Panc1 (cell line): Measurements from ENCODE around the gene KANSL3. TPM values are rescaled to one million over a fixed set of nuclear protein-coding genes. Genes with fewer than 3 reads are reported as not detected.

Experiments used
- ATAC-seq: fragments of 200-7000 bp; cut with Tn5 transposase; 2 replicates; pipeline ENCODE4 v1.9.1; 2020; ENCODE audit warnings: mild to moderate bottlenecking, moderate library complexity
- BruUV-seq: library from RNA; stranded (reverse); fragments of 400-500 nt; replicated peaks from 2 replicates; lab custom pipeline; 2021; lab: Mats Ljungman, UMichigan
- CTCF ChIA-PET: fragments of 300-600 bp; sonication (Branson Sonifier 250); formaldehyde crosslinking; loops from one replicate; lab custom pipeline; 2022; ENCODE audit warnings: antibody characterized with exemption; lab: Charles Lee
- POLR2A ChIA-PET: fragments of 300-600 bp; sonication (Branson Sonifier 250); formaldehyde crosslinking; loops from one replicate; lab custom pipeline; 2022; ENCODE audit warnings: antibody characterized with exemption; lab: Charles Lee
- DNase-seq: peaks from one replicate; pipeline ENCODE4 v3.0.0-alpha.2; 2010; ENCODE audit warnings: low read depth, low spot score
- H3K27ac ChIP-seq: 2 replicates; pipeline ENCODE4 v1.5.1; 2011; ENCODE audit warnings: mild to moderate bottlenecking, low read length, inconsistent platforms
- H3K27me3 ChIP-seq: fragments of 200-500 bp; sonication (Bioruptor generic); 2 replicates; pipeline ENCODE4 v1.6.0; 2014; ENCODE audit warnings: low read length, inconsistent platforms; ENCODE audit not compliant: control insufficient read depth, insufficient read depth
- H3K36me3 ChIP-seq: fragments of 200-500 bp; sonication (Bioruptor generic); 2 replicates; pipeline ENCODE4 v1.5.1; 2014; ENCODE audit warnings: inconsistent platforms, mild to moderate bottlenecking, low read length, moderate library complexity; ENCODE audit not compliant: control insufficient read depth, insufficient read depth
- H3K4me1 ChIP-seq: 2 replicates; pipeline ENCODE4 v1.5.1; 2011; ENCODE audit warnings: inconsistent platforms, mild to moderate bottlenecking, low read length, moderate library complexity; ENCODE audit not compliant: control insufficient read depth, insufficient read depth
- H3K4me3 ChIP-seq, 2 experiments: 2 replicates each; pipeline ENCODE4 v1.5.1; 2011 to 2012; ENCODE audit warnings: low read depth in 2 of 2, low read length in 2 of 2, mild to moderate bottlenecking in 2 of 2, inconsistent platforms in 1 of 2, moderate library complexity in 1 of 2
- H3K9me3 ChIP-seq: fragments of 200-500 bp; sonication (Bioruptor generic); 2 replicates; pipeline ENCODE4 v1.5.1; 2014; ENCODE audit warnings: low read depth, mild to moderate bottlenecking, inconsistent platforms, low read length, moderate library complexity; ENCODE audit not compliant: control insufficient read depth, insufficient read depth
- CTCF ChIP-seq: fragments of 450-650 bp; IDR thresholded peaks from 2 replicates; pipeline ENCODE4 v1.5.1; 2017; ENCODE audit warnings: mild to moderate bottlenecking
- POLR2AphosphoS5 ChIP-seq: IDR thresholded peaks from 2 replicates; pipeline ENCODE4 v1.6.1; 2012; ENCODE audit warnings: mild to moderate bottlenecking, low read depth, low read length, moderate library complexity
- SIN3A ChIP-seq: IDR thresholded peaks from 2 replicates; pipeline ENCODE4 v1.6.1; 2012; ENCODE audit warnings: low read depth, mild to moderate bottlenecking, low read length, moderate library complexity, borderline replicate concordance; ENCODE audit not compliant: insufficient read depth
- TCF7L2 ChIP-seq: IDR thresholded peaks from 2 replicates; pipeline ENCODE4 v1.6.1; 2011; ENCODE audit warnings: mild to moderate bottlenecking, low read depth, low read length, inconsistent platforms
- in situ Hi-C: cut with HindIII; loops from 2 replicates; pipeline ENCODE4 v1.10.0; 2016; ENCODE audit warnings: low sequenced_read_pairs, low pct_unique_long_range_greater_than_20kb
- intact Hi-C: fragments of 100-400 bp; cut with micrococcal nuclease; formaldehyde crosslinking; loops from one replicate; pipeline ENCODE4 v1.10.0; 2022; ENCODE audit not compliant: unreplicated experiment
- total RNA-seq: library from RNA; stranded (reverse); gene quantifications from one replicate; pipeline ENCODE4 v1.2.1, GENCODE V29; 2021; ENCODE audit not compliant: unreplicated experiment
- TF ChIP-seq, protein P1 (sequence below), 2 experiments: IDR thresholded peaks; 2 replicates each; pipeline ENCODE4 v1.6.1; 2011 to 2012; ENCODE audit warnings: low read depth in 2 of 2, control low read depth in 1 of 2, low read length in 1 of 2, mild to moderate bottlenecking in 1 of 2, moderate library complexity in 1 of 2; ENCODE audit not compliant: insufficient read depth in 1 of 2

The KANSL3 gene
- total RNA-seq, 1 experiment from 2014 or later = 50.3 TPM

DNA sequence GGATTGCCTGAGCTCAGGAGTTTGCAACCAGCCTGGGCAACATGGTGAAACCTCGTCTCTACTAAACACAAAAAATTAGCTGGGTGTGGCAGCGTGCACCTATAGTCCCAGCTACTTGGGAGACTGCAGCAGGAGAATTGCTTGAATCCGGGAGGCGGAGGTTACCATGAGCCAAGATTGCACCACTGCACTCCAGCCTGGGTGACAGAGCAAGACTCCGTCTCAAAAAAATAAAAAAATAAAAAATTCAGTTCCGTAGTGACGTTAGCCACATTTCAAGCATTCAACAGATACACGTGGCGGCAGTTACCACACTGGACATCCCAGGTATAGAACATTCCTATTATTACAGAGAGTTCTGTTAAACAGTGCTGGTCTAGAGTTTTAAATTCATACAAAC lies 4.5 kb downstream of the KANSL3 start:
- TF ChIP-seq SIN3A (no peak), TCF7L2 (no peak), CTCF (no peak), POLR2AphosphoS5 (no peak)
- TF ChIP-seq, protein P1, sequence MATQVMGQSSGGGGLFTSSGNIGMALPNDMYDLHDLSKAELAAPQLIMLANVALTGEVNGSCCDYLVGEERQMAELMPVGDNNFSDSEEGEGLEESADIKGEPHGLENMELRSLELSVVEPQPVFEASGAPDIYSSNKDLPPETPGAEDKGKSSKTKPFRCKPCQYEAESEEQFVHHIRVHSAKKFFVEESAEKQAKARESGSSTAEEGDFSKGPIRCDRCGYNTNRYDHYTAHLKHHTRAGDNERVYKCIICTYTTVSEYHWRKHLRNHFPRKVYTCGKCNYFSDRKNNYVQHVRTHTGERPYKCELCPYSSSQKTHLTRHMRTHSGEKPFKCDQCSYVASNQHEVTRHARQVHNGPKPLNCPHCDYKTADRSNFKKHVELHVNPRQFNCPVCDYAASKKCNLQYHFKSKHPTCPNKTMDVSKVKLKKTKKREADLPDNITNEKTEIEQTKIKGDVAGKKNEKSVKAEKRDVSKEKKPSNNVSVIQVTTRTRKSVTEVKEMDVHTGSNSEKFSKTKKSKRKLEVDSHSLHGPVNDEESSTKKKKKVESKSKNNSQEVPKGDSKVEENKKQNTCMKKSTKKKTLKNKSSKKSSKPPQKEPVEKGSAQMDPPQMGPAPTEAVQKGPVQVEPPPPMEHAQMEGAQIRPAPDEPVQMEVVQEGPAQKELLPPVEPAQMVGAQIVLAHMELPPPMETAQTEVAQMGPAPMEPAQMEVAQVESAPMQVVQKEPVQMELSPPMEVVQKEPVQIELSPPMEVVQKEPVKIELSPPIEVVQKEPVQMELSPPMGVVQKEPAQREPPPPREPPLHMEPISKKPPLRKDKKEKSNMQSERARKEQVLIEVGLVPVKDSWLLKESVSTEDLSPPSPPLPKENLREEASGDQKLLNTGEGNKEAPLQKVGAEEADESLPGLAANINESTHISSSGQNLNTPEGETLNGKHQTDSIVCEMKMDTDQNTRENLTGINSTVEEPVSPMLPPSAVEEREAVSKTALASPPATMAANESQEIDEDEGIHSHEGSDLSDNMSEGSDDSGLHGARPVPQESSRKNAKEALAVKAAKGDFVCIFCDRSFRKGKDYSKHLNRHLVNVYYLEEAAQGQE (IDR thresholded peaks at IDR 0.05; ENCODE audit: insufficient read depth in 1 of 2, low read depth in 2 of 2, low read length in 1 of 2) = no peak
- POLR2A ChIA-PET = interaction anchor here (0.7 kb wide), 2 partner anchors 12 to 140 kb away, joined by 6 to 8 read pairs; no protein-coding TSS in a partner anchor

GRCh38 chr2:96631804-96632435 lies 6.2 kb downstream of the KANSL3 start:
- ChIA-PET CTCF (interaction anchor here (0.6 kb wide), 1 partner anchor 103 kb away, joined by 4 read pairs; no protein-coding TSS in a partner anchor), POLR2A (interaction anchor here (0.6 to 0.7 kb wide), 2 partner anchors 27 to 239 kb away, joined by 3 read pairs; no protein-coding TSS in a partner anchor)
- peaks cover 18% of the 10 kb centered on the region for H3K36me3 ChIP-seq
- in situ Hi-C loops = no loop called here
- no peak for DNase-seq
- no peaks in the 10 kb centered on the region for H3K27me3 ChIP-seq
- peaks cover 10% of the 10 kb centered on the region for H3K4me1 ChIP-seq
- TF ChIP-seq CTCF (no peak), POLR2AphosphoS5 (no peak), TCF7L2 (no peak), SIN3A (no peak)
- TF ChIP-seq, protein P1 (IDR thresholded peaks at IDR 0.05; ENCODE audit: insufficient read depth in 1 of 2, low read depth in 2 of 2, low read length in 1 of 2) = no peak
- intact Hi-C loops = no loop called here
- H3K27ac ChIP-seq = no peak overlapping the region
- no peak overlapping the region for H3K4me3 ChIP-seq
- no TSS peak for BruUV-seq
- no peaks in the 10 kb centered on the region for H3K9me3 ChIP-seq
- peak; percentile 87 for ATAC-seq

More for the DNA sequence above, 4.5 kb downstream of the KANSL3 start:
- intact Hi-C loops (no loop called here), in situ Hi-C loops (no loop called here)
- H3K9me3 ChIP-seq = no peaks in the 10 kb centered on the region
- DNase-seq (no peak), ATAC-seq (no peak)
- no peak overlapping the region for H3K27ac ChIP-seq
- H3K36me3 ChIP-seq = peaks cover 16% of the 10 kb centered on the region
- no peak overlapping the region for H3K4me3 ChIP-seq
- H3K4me1 ChIP-seq = peaks cover 10% of the 10 kb centered on the region
- no TSS peak for BruUV-seq
- no peaks in the 10 kb centered on the region for H3K27me3 ChIP-seq
- CTCF ChIA-PET = no interaction called here
